Measurements from ENCODE around the gene RBMY1F. TPM values are rescaled to one million over a fixed set of nuclear protein-coding genes. Genes with fewer than 3 reads are reported as not detected.

RBMY1F gene
- total RNA-seq (2014; rRNA removed; shearing (Covaris generic)) = not detected in 2 replicates

GRCh38 chrY:22182823-22183222, at the start of gene RBMY1F:
Gene RBMY1F (minus strand): TSS chrY:22182923. CDS start chrY:22180969, 1,954 bp downstream.

Other genes with a start within 250 kb of the RBMY1F start
- gene RBMY1J, start 220.5 kb upstream of the RBMY1F start, total RNA-seq (2014; rRNA removed; shearing (Covaris generic)) = not detected in 2 replicates